ENCODE measurements around the gene TMEM267.
A peak's percentile ranks its signal among the peaks of the same experiment; 100 is the strongest.
"Not testable (repeated sequence)": the region's sequence is repeated elsewhere in the genome, so short reads cannot be mapped to it uniquely, and the experiment has no call there.

TMEM267 gene

GRCh38 chr5:43514471-43514815 is 30.8 kb upstream of the TMEM267 start:
- peak; percentile 86 for DNase-seq (ENCODE audit: low read depth)
- peak overlapping the region; percentile 78 for H3K4me3 ChIP-seq (ENCODE audit: low read length)
- TF ChIP-seq CTCF (IDR thresholded peaks at IDR 0.05; ENCODE audit: insufficient read depth, low read depth, low read length, missing control alignments) = no peak

GRCh38 chr5:43514025-43514424 is 30.4 kb upstream of the TMEM267 start:
- no peak for TF ChIP-seq CTCF (IDR thresholded peaks at IDR 0.05; ENCODE audit: insufficient read depth, low read depth, low read length, missing control alignments)
- DNase-seq (ENCODE audit: low read depth) = no peak
- peak overlapping the region; percentile 78 for H3K4me3 ChIP-seq (ENCODE audit: low read length)

- not testable (repeated sequence) for DNase-seq (ENCODE audit: low read depth); H3K4me3 ChIP-seq (ENCODE audit: low read length)
Observed at GRCh38 chr5:43511062-43511461, 27.4 kb upstream of the TMEM267 start.

GRCh38 chr5:43498581-43498980 is 14.9 kb upstream of the TMEM267 start:
- no peak for TF ChIP-seq CTCF (IDR thresholded peaks at IDR 0.05; ENCODE audit: insufficient read depth, low read depth, low read length, missing control alignments)
- no peak overlapping the region for H3K4me3 ChIP-seq (ENCODE audit: low read length)
- DNase-seq (ENCODE audit: low read depth) = peak; percentile 35

- no peak overlapping the region for H3K4me3 ChIP-seq (ENCODE audit: low read length)
- DNase-seq (ENCODE audit: low read depth) = no peak
- TF ChIP-seq CTCF (IDR thresholded peaks at IDR 0.05; ENCODE audit: insufficient read depth, low read depth, low read length, missing control alignments) = no peak
Observed at GRCh38 chr5:43497311-43498104, 13.8 kb upstream of the TMEM267 start.

GRCh38 chr5:43491326-43491725 is 7.7 kb upstream of the TMEM267 start:
- H3K4me3 ChIP-seq (ENCODE audit: low read length) = no peak overlapping the region
- DNase-seq (ENCODE audit: low read depth) = no peak
- no peak for TF ChIP-seq CTCF (IDR thresholded peaks at IDR 0.05; ENCODE audit: insufficient read depth, low read depth, low read length, missing control alignments)

GRCh38 chr5:43486353-43486752 is 2.7 kb upstream of the TMEM267 start:
- H3K4me3 ChIP-seq (ENCODE audit: low read length) = no peak overlapping the region
- no peak for TF ChIP-seq CTCF (IDR thresholded peaks at IDR 0.05; ENCODE audit: insufficient read depth, low read depth, low read length, missing control alignments)
- no peak for DNase-seq (ENCODE audit: low read depth)
